GM23338 (cell line): ENCODE results near the gene GRIK4. TPM values are rescaled to one million over a fixed set of nuclear protein-coding genes. Genes with fewer than 3 reads are reported as not detected.

Experiments used
- ATAC-seq: fragments of 200-7000 bp; cut with Tn5 transposase; 3 replicates; pipeline ENCODE4 v1.9.1; 2020
- DNase-seq: peaks from one replicate; pipeline ENCODE4 v3.0.0-alpha.2; 2015; ENCODE audit warnings: low spot score
- H2AFZ ChIP-seq: fragments of 200-600 bp; sonication (generic); 2 replicates; pipeline ENCODE4 v1.8.0; 2016; ENCODE audit warnings: antibody characterized with exemption, mild to moderate bottlenecking, moderate library complexity
- H3F3A ChIP-seq: fragments of 200-600 bp; sonication (generic); replicated peaks from 2 replicates; pipeline ENCODE4 v1.8.0; 2017; ENCODE audit warnings: antibody characterized with exemption, mixed run types, low read depth
- H3K27ac ChIP-seq: fragments of 200-600 bp; sonication (generic); 2 replicates; pipeline ENCODE4 v1.6.1; 2016; ENCODE audit warnings: low read depth
- H3K27me3 ChIP-seq: fragments of 200-600 bp; sonication (generic); 2 replicates; pipeline ENCODE4 v1.8.0; 2016; ENCODE audit warnings: mild to moderate bottlenecking, mixed run types, moderate library complexity; ENCODE audit not compliant: insufficient read depth
- H3K36me3 ChIP-seq: fragments of 200-600 bp; sonication (generic); 2 replicates; pipeline ENCODE4 v1.8.0; 2016; ENCODE audit warnings: mild to moderate bottlenecking; ENCODE audit not compliant: insufficient read depth
- H3K4me1 ChIP-seq: fragments of 200-600 bp; sonication (generic); 2 replicates; pipeline ENCODE4 v1.8.0; 2016; ENCODE audit warnings: mild to moderate bottlenecking, moderate library complexity; ENCODE audit not compliant: insufficient read depth
- H3K4me2 ChIP-seq: fragments of 200-600 bp; sonication (generic); 2 replicates; pipeline ENCODE4 v1.7.1; 2017; ENCODE audit warnings: mixed run types
- H3K4me3 ChIP-seq: fragments of 200-600 bp; sonication (generic); 2 replicates; pipeline ENCODE4 v1.6.1; 2016; ENCODE audit warnings: mixed run types
- H3K79me2 ChIP-seq: fragments of 200-600 bp; sonication (generic); replicated peaks from 2 replicates; pipeline ENCODE4 v1.8.0; 2017; ENCODE audit warnings: mild to moderate bottlenecking; ENCODE audit not compliant: insufficient read depth
- H3K9me2 ChIP-seq: fragments of 200-600 bp; sonication (generic); 2 replicates; pipeline ENCODE4 v1.8.0; 2017; ENCODE audit not compliant: insufficient read depth
- H4K20me1 ChIP-seq: fragments of 200-600 bp; sonication (generic); replicated peaks from 2 replicates; pipeline ENCODE4 v1.8.0; 2017; ENCODE audit warnings: mild to moderate bottlenecking; ENCODE audit not compliant: insufficient read depth
- H3K27ac Mint-ChIP-seq: 2 replicates; pipeline ENCODE4 v1.8.0; 2020; ENCODE audit warnings: inconsistent platforms, mild to moderate bottlenecking, moderate library complexity, mixed read lengths
- H3K27me3 Mint-ChIP-seq: 3 replicates; pipeline ENCODE4 v1.8.0; 2022; ENCODE audit warnings: low read depth, mild to moderate bottlenecking, moderate library complexity, mixed read lengths, inconsistent platforms; ENCODE audit not compliant: insufficient read depth, poor library complexity
- H3K36me3 Mint-ChIP-seq: 3 replicates; pipeline ENCODE4 v1.8.0; 2021; ENCODE audit warnings: low read depth, mild to moderate bottlenecking, inconsistent platforms, moderate library complexity, mixed read lengths
- H3K4me1 Mint-ChIP-seq: 3 replicates; pipeline ENCODE4 v1.8.0; 2020; ENCODE audit warnings: mild to moderate bottlenecking, inconsistent platforms, mixed read lengths
- H3K4me3 Mint-ChIP-seq: 3 replicates; pipeline ENCODE4 v1.8.0; 2021; ENCODE audit warnings: moderate library complexity, mild to moderate bottlenecking, inconsistent platforms, mixed read lengths
- H3K9me3 Mint-ChIP-seq: 3 replicates; pipeline ENCODE4 v1.8.0; 2020; ENCODE audit warnings: moderate library complexity, mild to moderate bottlenecking, inconsistent platforms, mixed read lengths
- ETS1 ChIP-seq: IDR thresholded peaks from 2 replicates; pipeline ENCODE4 v1.6.1; 2016; ENCODE audit warnings: antibody characterized with exemption
- EZH2phosphoT487 ChIP-seq: fragments of 200-600 bp; sonication (generic); IDR thresholded peaks from one replicate; pipeline ENCODE4 v1.8.1; 2018; ENCODE audit warnings: antibody characterized with exemption; ENCODE audit not compliant: unreplicated experiment
- NANOG ChIP-seq: IDR thresholded peaks from 2 replicates; pipeline ENCODE4 v1.6.1; 2016; ENCODE audit warnings: antibody characterized with exemption, borderline replicate concordance
- POLR2AphosphoS5 ChIP-seq: IDR thresholded peaks from 2 replicates; pipeline ENCODE4 v1.6.1; 2016; ENCODE audit warnings: antibody characterized with exemption, low read depth
- STAT1 ChIP-seq: IDR thresholded peaks from one replicate; pipeline ENCODE4 v1.6.1; 2016; ENCODE audit warnings: antibody characterized with exemption; ENCODE audit not compliant: unreplicated experiment
- ZNF114 ChIP-seq: fragments of 250-450 bp; sonication (Bioruptor Pico); IDR thresholded peaks from 2 replicates; pipeline ENCODE4 v1.5.0; 2020; ENCODE audit warnings: mild to moderate bottlenecking, moderate library complexity
- ZNF331 ChIP-seq: fragments of 250-450 bp; sonication (Bioruptor Pico); IDR thresholded peaks from 2 replicates; pipeline ENCODE4 v1.5.0; 2020; ENCODE audit warnings: low read depth, mild to moderate bottlenecking, moderate library complexity
- polyA plus RNA-seq: library from polyadenylated mRNA; unstranded; fragments of >200 nt; fragmentation: Nextera tagmentation; extraction: Ambion mirVana; gene quantifications from 2 replicates; pipeline ENCODE4 v1.2.1, GENCODE V29; 2016
- total RNA-seq: library from RNA; depleted of rRNA; stranded (reverse); fragments of >200 nt; shearing (Covaris generic); gene quantifications from 2 replicates; pipeline ENCODE4 v1.2.3, GENCODE V29; 2014
- TF ChIP-seq, protein P1 (sequence below): IDR thresholded peaks from one replicate; pipeline ENCODE4 v1.6.1; 2018; ENCODE audit warnings: antibody characterized with exemption; ENCODE audit not compliant: unreplicated experiment
- TF ChIP-seq, protein P2 (sequence below), 2 experiments: fragments of 200-600 bp in 1 of 2; sonication (generic) in 1 of 2; conservative IDR thresholded peaks; 2 replicates each; pipeline versions ENCODE4 v1.5.1 to v1.6.1; 2016 to 2017; ENCODE audit warnings: antibody characterized with exemption in 2 of 2, low read depth in 2 of 2, mild to moderate bottlenecking in 2 of 2, moderate library complexity in 1 of 2
- TF ChIP-seq, protein P3 (sequence below): fragments of 250-450 bp; sonication (Bioruptor Pico); IDR thresholded peaks from 2 replicates; pipeline ENCODE4 v1.5.0; 2020; ENCODE audit warnings: mild to moderate bottlenecking, moderate library complexity

The GRIK4 gene
- total and polyA plus RNA-seq, 2 experiments from 2014 or later, result 0.63 to 2.2 TPM

- no peaks in the 10 kb centered on the region for H3K4me1 ChIP-seq
- Mint-ChIP-seq H3K4me1 (peaks cover 14% of the 10 kb centered on the region; the same call in 2 of the 3 replicates), H3K27ac (no peak overlapping the region), H3K27me3 (peaks cover 7% of the 10 kb centered on the region), H3K9me3 (no peaks in the 10 kb centered on the region), H3K4me3 (no peak overlapping the region), H3K36me3 (peaks cover 6% of the 10 kb centered on the region; the same call in 2 of the 3 replicates)
- H4K20me1 ChIP-seq, result no peaks in the 10 kb centered on the region
- no peak overlapping the region for H3K4me2 ChIP-seq
- H3K27me3 ChIP-seq, result no peaks in the 10 kb centered on the region
- no peak overlapping the region for H2AFZ ChIP-seq
- ATAC-seq, result no peak
- H3K27ac ChIP-seq, result no peak overlapping the region
- H3K36me3 ChIP-seq, result no peaks in the 10 kb centered on the region
- no peak for DNase-seq
- TF ChIP-seq, protein P1, sequence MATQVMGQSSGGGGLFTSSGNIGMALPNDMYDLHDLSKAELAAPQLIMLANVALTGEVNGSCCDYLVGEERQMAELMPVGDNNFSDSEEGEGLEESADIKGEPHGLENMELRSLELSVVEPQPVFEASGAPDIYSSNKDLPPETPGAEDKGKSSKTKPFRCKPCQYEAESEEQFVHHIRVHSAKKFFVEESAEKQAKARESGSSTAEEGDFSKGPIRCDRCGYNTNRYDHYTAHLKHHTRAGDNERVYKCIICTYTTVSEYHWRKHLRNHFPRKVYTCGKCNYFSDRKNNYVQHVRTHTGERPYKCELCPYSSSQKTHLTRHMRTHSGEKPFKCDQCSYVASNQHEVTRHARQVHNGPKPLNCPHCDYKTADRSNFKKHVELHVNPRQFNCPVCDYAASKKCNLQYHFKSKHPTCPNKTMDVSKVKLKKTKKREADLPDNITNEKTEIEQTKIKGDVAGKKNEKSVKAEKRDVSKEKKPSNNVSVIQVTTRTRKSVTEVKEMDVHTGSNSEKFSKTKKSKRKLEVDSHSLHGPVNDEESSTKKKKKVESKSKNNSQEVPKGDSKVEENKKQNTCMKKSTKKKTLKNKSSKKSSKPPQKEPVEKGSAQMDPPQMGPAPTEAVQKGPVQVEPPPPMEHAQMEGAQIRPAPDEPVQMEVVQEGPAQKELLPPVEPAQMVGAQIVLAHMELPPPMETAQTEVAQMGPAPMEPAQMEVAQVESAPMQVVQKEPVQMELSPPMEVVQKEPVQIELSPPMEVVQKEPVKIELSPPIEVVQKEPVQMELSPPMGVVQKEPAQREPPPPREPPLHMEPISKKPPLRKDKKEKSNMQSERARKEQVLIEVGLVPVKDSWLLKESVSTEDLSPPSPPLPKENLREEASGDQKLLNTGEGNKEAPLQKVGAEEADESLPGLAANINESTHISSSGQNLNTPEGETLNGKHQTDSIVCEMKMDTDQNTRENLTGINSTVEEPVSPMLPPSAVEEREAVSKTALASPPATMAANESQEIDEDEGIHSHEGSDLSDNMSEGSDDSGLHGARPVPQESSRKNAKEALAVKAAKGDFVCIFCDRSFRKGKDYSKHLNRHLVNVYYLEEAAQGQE, result no peak
- TF ChIP-seq ETS1, result no peak
- TF ChIP-seq NANOG, result no peak
- no peak for TF ChIP-seq POLR2AphosphoS5
- no peak for TF ChIP-seq ZNF114 (CRISPR knock-in tag)
- no peak for TF ChIP-seq EZH2phosphoT487
- TF ChIP-seq, protein P2, sequence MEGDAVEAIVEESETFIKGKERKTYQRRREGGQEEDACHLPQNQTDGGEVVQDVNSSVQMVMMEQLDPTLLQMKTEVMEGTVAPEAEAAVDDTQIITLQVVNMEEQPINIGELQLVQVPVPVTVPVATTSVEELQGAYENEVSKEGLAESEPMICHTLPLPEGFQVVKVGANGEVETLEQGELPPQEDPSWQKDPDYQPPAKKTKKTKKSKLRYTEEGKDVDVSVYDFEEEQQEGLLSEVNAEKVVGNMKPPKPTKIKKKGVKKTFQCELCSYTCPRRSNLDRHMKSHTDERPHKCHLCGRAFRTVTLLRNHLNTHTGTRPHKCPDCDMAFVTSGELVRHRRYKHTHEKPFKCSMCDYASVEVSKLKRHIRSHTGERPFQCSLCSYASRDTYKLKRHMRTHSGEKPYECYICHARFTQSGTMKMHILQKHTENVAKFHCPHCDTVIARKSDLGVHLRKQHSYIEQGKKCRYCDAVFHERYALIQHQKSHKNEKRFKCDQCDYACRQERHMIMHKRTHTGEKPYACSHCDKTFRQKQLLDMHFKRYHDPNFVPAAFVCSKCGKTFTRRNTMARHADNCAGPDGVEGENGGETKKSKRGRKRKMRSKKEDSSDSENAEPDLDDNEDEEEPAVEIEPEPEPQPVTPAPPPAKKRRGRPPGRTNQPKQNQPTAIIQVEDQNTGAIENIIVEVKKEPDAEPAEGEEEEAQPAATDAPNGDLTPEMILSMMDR (conservative IDR thresholded peaks at IDR 0.05; ENCODE audit: low read depth in 2 of 2), result no peak
- TF ChIP-seq STAT1, result no peak
- TF ChIP-seq, protein P3, sequence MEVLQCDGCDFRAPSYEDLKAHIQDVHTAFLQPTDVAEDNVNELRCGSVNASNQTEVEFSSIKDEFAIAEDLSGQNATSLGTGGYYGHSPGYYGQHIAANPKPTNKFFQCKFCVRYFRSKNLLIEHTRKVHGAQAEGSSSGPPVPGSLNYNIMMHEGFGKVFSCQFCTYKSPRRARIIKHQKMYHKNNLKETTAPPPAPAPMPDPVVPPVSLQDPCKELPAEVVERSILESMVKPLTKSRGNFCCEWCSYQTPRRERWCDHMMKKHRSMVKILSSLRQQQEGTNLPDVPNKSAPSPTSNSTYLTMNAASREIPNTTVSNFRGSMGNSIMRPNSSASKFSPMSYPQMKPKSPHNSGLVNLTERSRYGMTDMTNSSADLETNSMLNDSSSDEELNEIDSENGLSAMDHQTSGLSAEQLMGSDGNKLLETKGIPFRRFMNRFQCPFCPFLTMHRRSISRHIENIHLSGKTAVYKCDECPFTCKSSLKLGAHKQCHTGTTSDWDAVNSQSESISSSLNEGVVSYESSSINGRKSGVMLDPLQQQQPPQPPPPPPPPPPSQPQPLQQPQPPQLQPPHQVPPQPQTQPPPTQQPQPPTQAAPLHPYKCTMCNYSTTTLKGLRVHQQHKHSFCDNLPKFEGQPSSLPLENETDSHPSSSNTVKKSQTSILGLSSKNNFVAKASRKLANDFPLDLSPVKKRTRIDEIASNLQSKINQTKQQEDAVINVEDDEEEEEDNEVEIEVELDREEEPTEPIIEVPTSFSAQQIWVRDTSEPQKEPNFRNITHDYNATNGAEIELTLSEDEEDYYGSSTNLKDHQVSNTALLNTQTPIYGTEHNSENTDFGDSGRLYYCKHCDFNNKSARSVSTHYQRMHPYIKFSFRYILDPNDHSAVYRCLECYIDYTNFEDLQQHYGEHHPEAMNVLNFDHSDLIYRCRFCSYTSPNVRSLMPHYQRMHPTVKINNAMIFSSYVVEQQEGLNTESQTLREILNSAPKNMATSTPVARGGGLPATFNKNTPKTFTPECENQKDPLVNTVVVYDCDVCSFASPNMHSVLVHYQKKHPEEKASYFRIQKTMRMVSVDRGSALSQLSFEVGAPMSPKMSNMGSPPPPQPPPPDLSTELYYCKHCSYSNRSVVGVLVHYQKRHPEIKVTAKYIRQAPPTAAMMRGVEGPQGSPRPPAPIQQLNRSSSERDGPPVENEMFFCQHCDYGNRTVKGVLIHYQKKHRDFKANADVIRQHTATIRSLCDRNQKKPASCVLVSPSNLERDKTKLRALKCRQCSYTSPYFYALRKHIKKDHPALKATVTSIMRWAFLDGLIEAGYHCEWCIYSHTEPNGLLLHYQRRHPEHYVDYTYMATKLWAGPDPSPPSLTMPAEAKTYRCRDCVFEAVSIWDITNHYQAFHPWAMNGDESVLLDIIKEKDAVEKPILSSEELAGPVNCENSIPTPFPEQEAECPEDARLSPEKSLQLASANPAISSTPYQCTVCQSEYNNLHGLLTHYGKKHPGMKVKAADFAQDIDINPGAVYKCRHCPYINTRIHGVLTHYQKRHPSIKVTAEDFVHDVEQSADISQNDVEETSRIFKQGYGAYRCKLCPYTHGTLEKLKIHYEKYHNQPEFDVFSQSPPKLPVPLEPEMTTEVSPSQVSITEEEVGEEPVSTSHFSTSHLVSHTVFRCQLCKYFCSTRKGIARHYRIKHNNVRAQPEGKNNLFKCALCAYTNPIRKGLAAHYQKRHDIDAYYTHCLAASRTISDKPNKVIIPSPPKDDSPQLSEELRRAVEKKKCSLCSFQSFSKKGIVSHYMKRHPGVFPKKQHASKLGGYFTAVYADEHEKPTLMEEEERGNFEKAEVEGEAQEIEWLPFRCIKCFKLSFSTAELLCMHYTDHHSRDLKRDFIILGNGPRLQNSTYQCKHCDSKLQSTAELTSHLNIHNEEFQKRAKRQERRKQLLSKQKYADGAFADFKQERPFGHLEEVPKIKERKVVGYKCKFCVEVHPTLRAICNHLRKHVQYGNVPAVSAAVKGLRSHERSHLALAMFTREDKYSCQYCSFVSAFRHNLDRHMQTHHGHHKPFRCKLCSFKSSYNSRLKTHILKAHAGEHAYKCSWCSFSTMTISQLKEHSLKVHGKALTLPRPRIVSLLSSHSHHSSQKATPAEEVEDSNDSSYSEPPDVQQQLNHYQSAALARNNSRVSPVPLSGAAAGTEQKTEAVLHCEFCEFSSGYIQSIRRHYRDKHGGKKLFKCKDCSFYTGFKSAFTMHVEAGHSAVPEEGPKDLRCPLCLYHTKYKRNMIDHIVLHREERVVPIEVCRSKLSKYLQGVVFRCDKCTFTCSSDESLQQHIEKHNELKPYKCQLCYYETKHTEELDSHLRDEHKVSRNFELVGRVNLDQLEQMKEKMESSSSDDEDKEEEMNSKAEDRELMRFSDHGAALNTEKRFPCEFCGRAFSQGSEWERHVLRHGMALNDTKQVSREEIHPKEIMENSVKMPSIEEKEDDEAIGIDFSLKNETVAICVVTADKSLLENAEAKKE (CRISPR knock-in tag), result no peak
- TF ChIP-seq ZNF331 (CRISPR knock-in tag), result no peak
- H3K4me3 ChIP-seq, result no peak overlapping the region
- no peaks in the 10 kb centered on the region for H3F3A ChIP-seq
- no peaks in the 10 kb centered on the region for H3K79me2 ChIP-seq
- no peaks in the 10 kb centered on the region for H3K9me2 ChIP-seq
These were observed 21.7 kb upstream of the GRIK4 start for GRCh38 chr11:120489799-120490198.
